Activated naive CD8-positive, alpha-beta T cell (primary cell): Measurements from ENCODE around the gene ASPSCR1.

Experiments
- H3K27ac Mint-ChIP-seq: one replicate; pipeline ENCODE4 v1.8.0; 2021; ENCODE audit warnings: mixed read lengths
- H3K27me3 Mint-ChIP-seq: one replicate; pipeline ENCODE4 v1.8.0; 2021; ENCODE audit warnings: mixed read lengths
- H3K36me3 Mint-ChIP-seq: one replicate; pipeline ENCODE4 v1.8.0; 2021; ENCODE audit warnings: mixed read lengths
- H3K4me1 Mint-ChIP-seq: one replicate; pipeline ENCODE4 v1.8.0; 2021; ENCODE audit warnings: low read depth, mixed read lengths
- H3K4me3 Mint-ChIP-seq: one replicate; pipeline ENCODE4 v1.8.0; 2021; ENCODE audit warnings: mild to moderate bottlenecking, mixed read lengths
- H3K9me3 Mint-ChIP-seq: one replicate; pipeline ENCODE4 v1.8.0; 2021; ENCODE audit warnings: low read depth, mixed read lengths

ASPSCR1 gene

GRCh38 chr17:82049106-82049505 is 71.7 kb downstream of the ASPSCR1 start:
- no peak overlapping the region for H3K27ac Mint-ChIP-seq
- H3K4me3 Mint-ChIP-seq, result no peak overlapping the region
- no peaks in the 10 kb centered on the region for H3K27me3 Mint-ChIP-seq
- peaks cover 13% of the 10 kb centered on the region for H3K4me1 Mint-ChIP-seq
- H3K36me3 Mint-ChIP-seq, result no peaks in the 10 kb centered on the region
- no peaks in the 10 kb centered on the region for H3K9me3 Mint-ChIP-seq

- Mint-ChIP-seq H3K9me3 (no peaks in the 10 kb centered on the region), H3K27me3 (no peaks in the 10 kb centered on the region), H3K36me3 (no peaks in the 10 kb centered on the region), H3K4me3 (no peak overlapping the region), H3K4me1 (peaks cover 13% of the 10 kb centered on the region), H3K27ac (no peak overlapping the region)
Measured at GRCh38 chr17:82049521-82049971, 72.1 kb downstream of the ASPSCR1 start.

GRCh38 chr17:82050152-82050760 is 72.8 kb downstream of the ASPSCR1 start:
- no peaks in the 10 kb centered on the region for H3K9me3 Mint-ChIP-seq

DNA sequence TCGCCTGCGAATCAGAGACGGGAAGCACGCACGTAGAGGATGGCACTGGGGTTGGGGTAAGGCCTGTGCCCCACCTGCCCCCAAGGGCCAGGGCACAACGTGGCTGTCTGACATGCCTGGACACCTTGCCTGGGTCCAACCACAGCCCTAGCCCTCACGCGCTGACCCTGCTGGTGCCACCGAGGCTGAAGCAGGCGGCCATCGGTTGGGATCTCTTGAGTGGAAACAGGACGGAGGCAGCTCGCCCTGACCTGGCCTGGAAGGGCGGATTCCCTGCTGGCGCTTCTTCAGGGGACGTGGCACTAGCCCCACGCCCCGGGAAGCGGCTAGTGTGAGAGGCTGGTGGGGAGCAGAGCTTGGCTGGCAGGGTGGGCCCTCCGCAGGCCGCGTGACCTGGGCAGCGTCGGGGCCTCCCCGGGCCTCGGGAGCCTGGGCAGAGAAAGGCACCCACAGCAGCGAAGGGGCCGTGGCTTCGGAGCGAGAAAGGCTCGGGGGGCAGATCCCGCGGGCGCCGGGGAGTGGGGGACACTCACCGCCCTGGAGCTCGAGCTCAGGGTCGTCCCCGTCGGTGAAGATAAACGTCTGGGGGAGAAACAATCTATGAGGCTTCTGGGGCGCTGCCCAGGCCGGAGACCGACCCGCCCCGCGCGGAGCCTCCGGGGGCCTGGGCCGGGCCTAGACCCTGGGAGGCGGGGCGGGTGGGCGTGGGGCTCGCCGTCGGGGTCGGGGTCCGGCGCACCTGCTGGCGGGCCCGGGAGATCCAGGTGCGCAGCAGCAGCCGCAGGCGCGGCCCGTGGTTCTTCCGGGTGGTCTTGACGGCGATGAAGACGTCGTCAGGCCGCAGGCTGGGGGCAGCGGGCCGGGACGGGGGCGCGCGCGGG is 73.6 kb downstream of the ASPSCR1 start:
- peak overlapping the region; percentile 8 for H3K27ac Mint-ChIP-seq
- peak overlapping the region; percentile 83 for H3K4me3 Mint-ChIP-seq
- peaks cover 13% of the 10 kb centered on the region for H3K4me1 Mint-ChIP-seq
- H3K36me3 Mint-ChIP-seq, result no peaks in the 10 kb centered on the region
- no peaks in the 10 kb centered on the region for H3K27me3 Mint-ChIP-seq
- H3K9me3 Mint-ChIP-seq, result no peaks in the 10 kb centered on the region

More at GRCh38 chr17:82050152-82050760, 72.8 kb downstream of the ASPSCR1 start:
- Mint-ChIP-seq H3K27me3 (no peaks in the 10 kb centered on the region), H3K4me1 (peaks cover 13% of the 10 kb centered on the region), H3K36me3 (no peaks in the 10 kb centered on the region), H3K4me3 (peak overlapping the region; percentile 83), H3K27ac (no peak overlapping the region)

DNA sequence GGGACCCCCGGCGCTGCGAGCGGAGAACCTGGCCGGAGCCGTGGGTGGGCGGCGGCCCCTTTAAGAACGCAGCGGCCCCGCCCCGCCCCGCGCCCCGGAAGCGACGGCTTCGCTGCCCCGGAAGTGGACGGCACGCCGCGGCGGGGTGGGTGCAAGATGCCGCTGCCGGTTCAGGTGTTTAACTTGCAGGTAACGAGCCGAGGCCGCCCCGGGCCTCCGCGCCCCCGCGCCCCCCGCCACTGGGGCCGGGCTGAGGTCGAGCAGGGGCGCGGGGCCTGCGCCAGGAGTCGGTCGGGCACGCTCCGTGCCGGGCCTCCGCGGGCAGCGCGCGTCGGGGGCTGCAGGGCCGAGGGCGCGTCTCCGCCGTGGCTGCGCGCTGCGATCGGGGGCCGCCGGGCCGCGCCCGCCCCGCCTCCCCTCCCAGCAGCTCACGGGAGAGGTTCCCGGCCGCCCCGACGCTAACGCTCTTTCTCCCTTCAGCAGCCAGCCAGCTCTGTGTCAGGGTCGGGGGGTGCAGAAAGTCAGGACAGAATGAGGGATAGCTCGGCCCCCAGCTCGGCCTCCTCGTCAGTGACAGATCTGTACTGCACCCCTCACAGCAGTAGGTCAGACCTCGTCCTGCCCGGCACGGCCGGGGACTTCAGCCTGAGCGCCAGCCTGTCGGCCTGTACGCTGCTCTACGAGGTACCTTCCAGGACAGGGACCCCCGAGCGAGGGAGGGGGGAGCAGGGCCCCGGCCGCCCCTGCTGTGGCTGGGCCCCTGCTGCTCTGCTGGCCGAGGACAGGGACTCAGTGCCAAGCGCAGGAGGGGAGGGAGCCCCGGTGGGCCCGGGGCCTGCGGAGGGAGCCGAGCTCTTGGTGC is 74.6 kb downstream of the ASPSCR1 start, which contains the start of the genes GPS1 and RFNG:
TSS of gene GPS1 (plus strand) at position 123 of the 862 bp plus-strand sequence. CDS start at position 157, 34 bp downstream.
TSS of gene RFNG (minus strand) at position 36 of the 862 bp plus-strand sequence. CDS start 45 bp downstream, outside the sequence.
- Mint-ChIP-seq H3K4me1 (peaks cover 13% of the 10 kb centered on the region), H3K27me3 (no peaks in the 10 kb centered on the region), H3K9me3 (no peaks in the 10 kb centered on the region), H3K36me3 (no peaks in the 10 kb centered on the region), H3K27ac (peak within 1 kb of the TSS; percentile 79), H3K4me3 (peak within 1 kb of the TSS; percentile 88)

DNA sequence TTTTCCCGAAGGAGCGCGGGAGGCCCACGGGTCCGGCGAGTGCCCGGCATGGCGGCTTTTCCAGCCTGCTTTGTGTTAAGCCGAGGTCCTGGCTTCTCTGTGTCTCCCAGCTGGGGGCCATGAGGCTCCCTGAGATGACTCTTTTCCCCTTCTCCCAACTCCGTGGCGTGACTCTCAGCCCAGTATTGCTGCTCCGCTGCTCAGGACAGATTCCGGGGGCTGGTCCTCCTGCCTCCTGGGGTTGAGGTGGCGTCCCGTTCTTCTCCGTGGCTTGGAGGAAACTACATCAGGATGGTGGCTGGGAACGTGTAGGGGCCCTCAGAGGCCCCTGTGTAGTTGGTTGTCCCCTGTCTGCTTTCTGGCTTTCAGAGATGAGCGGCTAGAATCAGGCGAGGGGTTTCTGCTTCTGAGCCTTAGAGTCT is 75.2 kb downstream of the ASPSCR1 start:
- H3K36me3 Mint-ChIP-seq, result no peaks in the 10 kb centered on the region
- no peak overlapping the region for H3K27ac Mint-ChIP-seq
- H3K27me3 Mint-ChIP-seq, result no peaks in the 10 kb centered on the region
- H3K4me3 Mint-ChIP-seq, result peak overlapping the region; percentile 84
- H3K9me3 Mint-ChIP-seq, result no peaks in the 10 kb centered on the region
- H3K4me1 Mint-ChIP-seq, result peaks cover 12% of the 10 kb centered on the region

- Mint-ChIP-seq H3K27ac (no peak overlapping the region), H3K36me3 (no peaks in the 10 kb centered on the region), H3K4me1 (peaks cover 12% of the 10 kb centered on the region), H3K4me3 (peak overlapping the region; percentile 84), H3K27me3 (no peaks in the 10 kb centered on the region), H3K9me3 (no peaks in the 10 kb centered on the region)
Measured at GRCh38 chr17:82053130-82053529, 75.7 kb downstream of the ASPSCR1 start.

- Mint-ChIP-seq H3K4me3 (peak overlapping the region; percentile 84), H3K27me3 (no peaks in the 10 kb centered on the region), H3K27ac (no peak overlapping the region), H3K36me3 (no peaks in the 10 kb centered on the region), H3K9me3 (no peaks in the 10 kb centered on the region), H3K4me1 (peaks cover 12% of the 10 kb centered on the region)
Measured at GRCh38 chr17:82053556-82054263, 76.3 kb downstream of the ASPSCR1 start.

DNA sequence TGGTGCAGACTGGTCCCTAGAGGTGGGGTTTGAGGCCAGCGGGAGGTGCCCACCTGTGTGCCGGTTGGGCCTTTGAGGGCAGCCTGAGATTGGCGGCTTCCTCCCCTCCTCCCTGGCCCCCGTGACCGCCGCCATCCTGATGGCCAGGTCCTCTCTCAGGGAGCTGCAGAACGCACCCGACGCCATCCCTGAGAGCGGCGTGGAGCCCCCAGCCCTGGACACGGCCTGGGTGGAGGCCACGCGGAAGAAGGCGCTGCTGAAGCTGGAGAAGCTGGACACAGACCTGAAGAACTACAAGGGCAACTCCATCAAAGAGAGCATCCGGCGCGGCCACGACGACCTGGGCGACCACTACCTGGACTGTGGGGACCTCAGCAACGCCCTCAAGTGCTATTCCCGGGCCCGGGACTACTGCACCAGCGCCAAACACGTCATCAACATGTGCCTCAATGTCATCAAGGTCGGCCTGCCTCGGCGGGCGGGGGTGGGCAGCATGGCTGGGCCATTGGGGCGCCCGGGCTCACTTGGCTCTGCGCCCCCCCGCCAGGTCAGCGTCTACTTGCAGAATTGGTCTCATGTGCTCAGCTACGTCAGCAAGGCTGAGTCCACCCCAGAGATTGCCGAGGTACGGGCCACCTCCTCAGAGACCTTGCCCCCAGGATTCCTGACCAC is 77.1 kb downstream of the ASPSCR1 start:
- peaks cover 12% of the 10 kb centered on the region for H3K4me1 Mint-ChIP-seq
- no peaks in the 10 kb centered on the region for H3K36me3 Mint-ChIP-seq
- H3K27me3 Mint-ChIP-seq, result no peaks in the 10 kb centered on the region
- no peaks in the 10 kb centered on the region for H3K9me3 Mint-ChIP-seq
- H3K4me3 Mint-ChIP-seq, result peak overlapping the region; percentile 13
- H3K27ac Mint-ChIP-seq, result no peak overlapping the region

- H3K27ac Mint-ChIP-seq, result no peak overlapping the region
- H3K9me3 Mint-ChIP-seq, result no peaks in the 10 kb centered on the region
- peaks cover 11% of the 10 kb centered on the region for H3K4me1 Mint-ChIP-seq
- H3K36me3 Mint-ChIP-seq, result no peaks in the 10 kb centered on the region
- H3K27me3 Mint-ChIP-seq, result no peaks in the 10 kb centered on the region
- H3K4me3 Mint-ChIP-seq, result peak overlapping the region; percentile 13
Measured at GRCh38 chr17:82055023-82055964, 77.9 kb downstream of the ASPSCR1 start.

DNA sequence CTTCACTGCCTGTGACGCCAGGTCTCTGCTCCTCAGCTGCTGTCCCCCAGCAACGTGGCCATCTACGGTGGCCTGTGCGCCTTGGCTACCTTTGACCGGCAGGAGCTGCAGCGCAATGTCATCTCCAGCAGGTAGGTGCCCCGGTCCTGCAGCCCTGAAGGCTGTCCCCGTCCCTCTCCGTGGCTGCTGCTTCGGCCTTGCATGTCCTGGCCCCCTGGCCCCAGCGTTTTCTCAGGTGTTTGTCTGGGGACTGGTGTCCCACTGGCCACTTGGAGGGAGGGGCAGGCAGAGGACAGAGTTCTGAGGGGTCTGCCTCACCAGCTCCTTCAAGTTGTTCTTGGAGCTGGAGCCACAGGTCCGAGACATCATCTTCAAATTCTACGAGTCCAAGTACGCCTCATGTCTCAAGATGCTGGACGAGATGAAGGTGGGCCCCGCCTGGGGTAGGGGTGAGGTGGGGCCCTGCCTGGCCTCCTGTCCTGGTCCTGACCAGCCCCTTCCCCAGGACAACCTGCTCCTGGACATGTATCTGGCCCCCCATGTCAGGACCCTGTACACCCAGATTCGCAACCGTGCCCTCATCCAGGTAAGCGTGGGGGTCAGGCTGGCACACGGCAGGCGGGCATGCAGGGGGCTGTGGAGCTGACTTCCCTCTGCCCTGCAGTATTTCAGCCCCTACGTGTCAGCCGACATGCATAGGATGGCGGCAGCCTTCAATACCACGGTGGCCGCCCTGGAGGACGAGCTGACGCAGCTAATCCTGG is 78.7 kb downstream of the ASPSCR1 start:
- Mint-ChIP-seq H3K9me3 (no peaks in the 10 kb centered on the region), H3K27me3 (no peaks in the 10 kb centered on the region), H3K4me1 (peaks cover 5% of the 10 kb centered on the region), H3K27ac (no peak overlapping the region), H3K36me3 (no peaks in the 10 kb centered on the region), H3K4me3 (no peak overlapping the region)
